A549 (cell line): ENCODE results near the gene GFY. TPM values are rescaled to one million over a fixed set of nuclear protein-coding genes. Genes with fewer than 3 reads are reported as not detected.
A peak's percentile ranks its signal among the peaks of the same experiment; 100 is the strongest.

Experiments used
- ATAC-seq, 2 experiments: fragments of 200-7000 bp in 1 of 2; fragments of >200 bp in 1 of 2; cut with Nextera tagmentation in 1 of 2; cut with Tn5 transposase in 1 of 2; 3 replicates each; pipeline versions ENCODE4 v1.8.0 to v1.9.1; 2018 to 2020; ENCODE audit warnings: mild to moderate bottlenecking in 1 of 2, moderate library complexity in 1 of 2
- CTCF ChIA-PET: fragments of 300-600 bp; sonication (Branson Sonifier 250); formaldehyde crosslinking; extraction: SDS; loops from one replicate; lab custom pipeline; 2021; ENCODE audit warnings: antibody characterized with exemption, inconsistent platforms; lab: Yijun Ruan, JAX
- POLR2A ChIA-PET: fragments of 350-600 bp; formaldehyde crosslinking; extraction: SDS; loops from one replicate; lab custom pipeline; 2021; ENCODE audit warnings: antibody characterized with exemption, inconsistent platforms; lab: Yijun Ruan, JAX
- DNase-seq, 2 experiments: peaks; one replicate each; pipeline versions ENCODE4 v3.0.0 to v3.0.0-alpha.2; 2011 to 2016; ENCODE audit warnings: low read depth in 1 of 2, low spot score in 1 of 2
- FAIRE-seq: peaks from 2 replicates; lab custom pipeline; 2011; peaks lifted over from hg19 to GRCh38; lab: Jason Lieb, UNC
- H3K27ac ChIP-seq, 2 experiments: fragments of >200 bp; sonication (Bioruptor Twin); formaldehyde crosslinking; 3 replicates each; pipeline ENCODE4 v1.5.1; 2016 to 2017
- H3K4me1 ChIP-seq: fragments of >200 bp; sonication (Bioruptor Twin); formaldehyde crosslinking; 3 replicates; pipeline ENCODE4 v1.6.1; 2016
- H3K4me2 ChIP-seq: fragments of >200 bp; sonication (Bioruptor Twin); formaldehyde crosslinking; 3 replicates; pipeline ENCODE4 v1.6.1; 2016
- H3K4me3 ChIP-seq: fragments of >200 bp; sonication (Bioruptor Twin); formaldehyde crosslinking; 3 replicates; pipeline ENCODE4 v1.5.1; 2016
- H3K9me3 ChIP-seq: fragments of >200 bp; sonication (Bioruptor Twin); formaldehyde crosslinking; 3 replicates; pipeline ENCODE4 v1.6.1; 2016
- CBX2 ChIP-seq: fragments of 200-600 bp; sonication (generic); IDR thresholded peaks from 2 replicates; pipeline ENCODE4 v1.6.1; 2016; ENCODE audit warnings: low read depth, mild to moderate bottlenecking, borderline replicate concordance
- EHMT2 ChIP-seq: fragments of 200-600 bp; sonication (generic); IDR thresholded peaks from 2 replicates; pipeline ENCODE4 v1.6.1; 2016; ENCODE audit warnings: antibody characterized with exemption, low read depth, mild to moderate bottlenecking, moderate library complexity
- EP300 ChIP-seq, 2 experiments: fragments of >200 bp; sonication (Bioruptor Twin); formaldehyde crosslinking; IDR thresholded peaks; 2 replicates in 1 of 2; 3 replicates in 1 of 2; pipeline ENCODE4 v1.6.1; 2016 to 2017
- FOSL2 ChIP-seq, 2 experiments: fragments of 450-650 bp in 1 of 2; fragments of >200 bp in 1 of 2; sonication (Bioruptor Twin) in 1 of 2; formaldehyde crosslinking; IDR thresholded peaks; 2 replicates each; pipeline versions ENCODE4 v1.5.0 to v1.6.1; 2016 to 2020; ENCODE audit warnings: mild to moderate bottlenecking in 1 of 2, moderate library complexity in 1 of 2
- HDAC2 ChIP-seq: fragments of 200-600 bp; sonication (generic); IDR thresholded peaks from 2 replicates; pipeline ENCODE4 v1.6.1; 2016
- HEYL ChIP-seq: fragments of 250-450 bp; sonication (Bioruptor Pico); IDR thresholded peaks from 2 replicates; pipeline ENCODE4 v1.8.0; 2021; ENCODE audit warnings: mild to moderate bottlenecking, moderate library complexity
- HOXA7 ChIP-seq: fragments of 250-450 bp; sonication (Bioruptor Pico); IDR thresholded peaks from 2 replicates; pipeline ENCODE4 v1.5.0; 2020; ENCODE audit warnings: mild to moderate bottlenecking, moderate library complexity
- HOXB13 ChIP-seq: fragments of 250-450 bp; sonication (Bioruptor Pico); IDR thresholded peaks from 2 replicates; pipeline ENCODE4 v1.5.0; 2020; ENCODE audit warnings: low read depth, mild to moderate bottlenecking, moderate library complexity
- POLR2A ChIP-seq: IDR thresholded peaks from 2 replicates; pipeline ENCODE4 v1.6.1; 2012; ENCODE audit warnings: mild to moderate bottlenecking, low read length
- RAD21 ChIP-seq, 2 experiments: fragments of >200 bp in 1 of 2; sonication (Bioruptor Twin) in 1 of 2; formaldehyde crosslinking in 1 of 2; IDR thresholded peaks in 1 of 2; conservative IDR thresholded peaks in 1 of 2; 2 replicates in 1 of 2; 3 replicates in 1 of 2; pipeline ENCODE4 v1.6.1; 2012 to 2018; ENCODE audit warnings: inconsistent platforms in 1 of 2
- RARB ChIP-seq: fragments of 250-450 bp; sonication (Bioruptor Pico); IDR thresholded peaks from 2 replicates; pipeline ENCODE4 v1.8.0; 2021; ENCODE audit warnings: mild to moderate bottlenecking, moderate library complexity
- RNF2 ChIP-seq: fragments of 200-600 bp; sonication (generic); IDR thresholded peaks from 2 replicates; pipeline ENCODE4 v1.6.1; 2016; ENCODE audit warnings: low read depth, mild to moderate bottlenecking, antibody characterized with exemption, moderate library complexity, borderline replicate concordance
- SMC3 ChIP-seq: fragments of >200 bp; sonication (Bioruptor Twin); formaldehyde crosslinking; IDR thresholded peaks from 3 replicates; pipeline ENCODE4 v1.6.1; 2018; ENCODE audit warnings: inconsistent platforms
- SREBF2 ChIP-seq: fragments of 450-650 bp; IDR thresholded peaks from 2 replicates; pipeline ENCODE4 v1.6.1; 2014; ENCODE audit warnings: mild to moderate bottlenecking, moderate library complexity
- TFCP2L1 ChIP-seq: fragments of 250-450 bp; sonication (Bioruptor Pico); IDR thresholded peaks from 2 replicates; pipeline ENCODE4 v1.5.0; 2021; ENCODE audit warnings: mild to moderate bottlenecking
- TP53 ChIP-seq: fragments of 250-450 bp; sonication (Bioruptor Pico); IDR thresholded peaks from 2 replicates; pipeline ENCODE4 v1.5.0; 2021; ENCODE audit warnings: mild to moderate bottlenecking, moderate library complexity
- WGBS: methylation state at CpG from one replicate; pipeline ENCODE4 v1.1.6; 2017; ENCODE audit errors: missing lambda C conversion rate; 5-methylcytosine and 5-hydroxymethylcytosine counted together
- polyA plus RNA-seq, 4 experiments: library from polyadenylated mRNA; depleted of rRNA in 3 of 4; stranded (reverse); fragments of >200 nt; fragmentation: RNase III in 1 of 4; extraction: RNeasy Plus Mini Kit Qiagen cat#74134 plus additional on column Dnase treatment in 1 of 4; gene quantifications; 2 replicates in 3 of 4; 3 replicates in 1 of 4; pipeline ENCODE4 v1.2.3, GENCODE V29; 2011 to 2017
- TF ChIP-seq, protein P1 (sequence below): fragments of 250-450 bp; sonication (Bioruptor Pico); IDR thresholded peaks from 2 replicates; pipeline ENCODE4 v1.5.0; 2021; ENCODE audit warnings: mild to moderate bottlenecking, moderate library complexity, borderline replicate concordance
- TF ChIP-seq, protein P2 (sequence below): IDR thresholded peaks from 2 replicates; pipeline ENCODE4 v1.6.1; 2012; ENCODE audit warnings: low read depth, borderline replicate concordance
- TF ChIP-seq, protein P3 (sequence below): fragments of >200 bp; sonication (Bioruptor Twin); formaldehyde crosslinking; IDR thresholded peaks from 3 replicates; pipeline ENCODE4 v1.6.1; 2016
- TF ChIP-seq, protein P4 (sequence below): fragments of 450-650 bp; IDR thresholded peaks from 2 replicates; pipeline ENCODE4 v1.6.1; 2014; ENCODE audit warnings: antibody characterized with exemption
- TF ChIP-seq, protein P5 (sequence below): IDR thresholded peaks from 2 replicates; pipeline ENCODE4 v1.6.1; 2012
- TF ChIP-seq, protein P6 (sequence below): fragments of >200 bp; sonication (Bioruptor Twin); formaldehyde crosslinking; IDR thresholded peaks from 3 replicates; pipeline ENCODE4 v1.5.1; 2016

Gene GFY
- polyA plus RNA-seq, 2 of the 4 experiments (the other 2 are of a cell fraction): 0.06 TPM; not detected in 1

DNA sequence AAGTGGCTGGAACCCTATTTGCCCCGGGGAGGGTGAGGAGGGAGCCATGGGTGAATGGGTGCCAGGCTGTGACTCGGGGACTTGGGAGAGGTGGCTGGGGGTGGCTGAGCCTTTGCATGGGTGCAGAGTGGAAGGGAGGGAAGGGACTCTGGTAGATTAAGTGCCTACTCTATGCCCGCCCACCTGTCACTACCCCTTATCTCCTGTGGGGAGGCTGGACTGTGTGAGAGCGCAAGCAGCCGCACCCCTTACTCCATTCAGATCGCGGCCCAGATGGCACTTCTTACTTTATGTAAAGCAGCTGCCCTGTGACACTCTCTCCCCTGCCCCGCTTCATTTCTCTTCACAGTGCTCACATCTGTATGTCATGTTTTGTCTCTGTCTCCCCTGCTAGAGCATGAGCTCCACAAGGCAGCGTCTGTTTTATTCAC is 34.2 kb upstream of the GFY start:
- H3K4me3 ChIP-seq: no peak overlapping the region
- WGBS: 37% methylated on average over 9 of the region's 9 CpGs
- DNase-seq (no peak), FAIRE-seq (no peak), ATAC-seq (peak; percentile 2 to 23; a peak in 3 of 6 replicates)
- no peak overlapping the region for H3K4me2 ChIP-seq
- H3K27ac ChIP-seq: no peak overlapping the region
- CTCF ChIA-PET: interaction anchor here (0.6 to 10.9 kb wide), 32 partner anchors 13 to 608 kb away, joined by 3 to 244 read pairs (median 6); partner anchors contain the start of genes ALDH16A1, FLT3LG, GFY and PIH1D1
- no peaks in the 10 kb centered on the region for H3K9me3 ChIP-seq
- 0 out of 3 replicates have a peak, but pooled peaks cover 3% of the 10 kb centered on the region for H3K4me1 ChIP-seq
- TF ChIP-seq HOXB13 (CRISPR knock-in tag): no peak
- TF ChIP-seq RNF2: no peak
- TF ChIP-seq, protein P1, sequence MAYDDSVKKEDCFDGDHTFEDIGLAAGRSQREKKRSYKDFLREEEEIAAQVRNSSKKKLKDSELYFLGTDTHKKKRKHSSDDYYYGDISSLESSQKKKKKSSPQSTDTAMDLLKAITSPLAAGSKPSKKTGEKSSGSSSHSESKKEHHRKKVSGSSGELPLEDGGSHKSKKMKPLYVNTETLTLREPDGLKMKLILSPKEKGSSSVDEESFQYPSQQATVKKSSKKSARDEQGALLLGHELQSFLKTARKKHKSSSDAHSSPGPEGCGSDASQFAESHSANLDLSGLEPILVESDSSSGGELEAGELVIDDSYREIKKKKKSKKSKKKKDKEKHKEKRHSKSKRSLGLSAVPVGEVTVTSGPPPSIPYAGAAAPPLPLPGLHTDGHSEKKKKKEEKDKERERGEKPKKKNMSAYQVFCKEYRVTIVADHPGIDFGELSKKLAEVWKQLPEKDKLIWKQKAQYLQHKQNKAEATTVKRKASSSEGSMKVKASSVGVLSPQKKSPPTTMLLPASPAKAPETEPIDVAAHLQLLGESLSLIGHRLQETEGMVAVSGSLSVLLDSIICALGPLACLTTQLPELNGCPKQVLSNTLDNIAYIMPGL (CRISPR knock-in tag): no peak
- no peak for TF ChIP-seq RARB (CRISPR knock-in tag)
- no peak for TF ChIP-seq POLR2A
- no peak for TF ChIP-seq HDAC2
- TF ChIP-seq SMC3: no peak
- TF ChIP-seq TFCP2L1: no peak
- TF ChIP-seq, protein P2, sequence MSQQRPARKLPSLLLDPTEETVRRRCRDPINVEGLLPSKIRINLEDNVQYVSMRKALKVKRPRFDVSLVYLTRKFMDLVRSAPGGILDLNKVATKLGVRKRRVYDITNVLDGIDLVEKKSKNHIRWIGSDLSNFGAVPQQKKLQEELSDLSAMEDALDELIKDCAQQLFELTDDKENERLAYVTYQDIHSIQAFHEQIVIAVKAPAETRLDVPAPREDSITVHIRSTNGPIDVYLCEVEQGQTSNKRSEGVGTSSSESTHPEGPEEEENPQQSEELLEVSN: no peak
- no peak for TF ChIP-seq TP53 (CRISPR knock-in tag)
- TF ChIP-seq, protein P3, sequence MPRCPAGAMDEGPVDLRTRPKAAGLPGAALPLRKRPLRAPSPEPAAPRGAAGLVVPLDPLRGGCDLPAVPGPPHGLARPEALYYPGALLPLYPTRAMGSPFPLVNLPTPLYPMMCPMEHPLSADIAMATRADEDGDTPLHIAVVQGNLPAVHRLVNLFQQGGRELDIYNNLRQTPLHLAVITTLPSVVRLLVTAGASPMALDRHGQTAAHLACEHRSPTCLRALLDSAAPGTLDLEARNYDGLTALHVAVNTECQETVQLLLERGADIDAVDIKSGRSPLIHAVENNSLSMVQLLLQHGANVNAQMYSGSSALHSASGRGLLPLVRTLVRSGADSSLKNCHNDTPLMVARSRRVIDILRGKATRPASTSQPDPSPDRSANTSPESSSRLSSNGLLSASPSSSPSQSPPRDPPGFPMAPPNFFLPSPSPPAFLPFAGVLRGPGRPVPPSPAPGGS: no peak
- TF ChIP-seq EP300 (IDR thresholded peaks at IDR 0.05): no peak
- TF ChIP-seq HEYL (CRISPR knock-in tag): no peak
- TF ChIP-seq, protein P4, sequence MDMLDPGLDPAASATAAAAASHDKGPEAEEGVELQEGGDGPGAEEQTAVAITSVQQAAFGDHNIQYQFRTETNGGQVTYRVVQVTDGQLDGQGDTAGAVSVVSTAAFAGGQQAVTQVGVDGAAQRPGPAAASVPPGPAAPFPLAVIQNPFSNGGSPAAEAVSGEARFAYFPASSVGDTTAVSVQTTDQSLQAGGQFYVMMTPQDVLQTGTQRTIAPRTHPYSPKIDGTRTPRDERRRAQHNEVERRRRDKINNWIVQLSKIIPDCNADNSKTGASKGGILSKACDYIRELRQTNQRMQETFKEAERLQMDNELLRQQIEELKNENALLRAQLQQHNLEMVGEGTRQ: no peak
- no peak for TF ChIP-seq CBX2
- TF ChIP-seq SREBF2: no peak
- TF ChIP-seq, protein P5, sequence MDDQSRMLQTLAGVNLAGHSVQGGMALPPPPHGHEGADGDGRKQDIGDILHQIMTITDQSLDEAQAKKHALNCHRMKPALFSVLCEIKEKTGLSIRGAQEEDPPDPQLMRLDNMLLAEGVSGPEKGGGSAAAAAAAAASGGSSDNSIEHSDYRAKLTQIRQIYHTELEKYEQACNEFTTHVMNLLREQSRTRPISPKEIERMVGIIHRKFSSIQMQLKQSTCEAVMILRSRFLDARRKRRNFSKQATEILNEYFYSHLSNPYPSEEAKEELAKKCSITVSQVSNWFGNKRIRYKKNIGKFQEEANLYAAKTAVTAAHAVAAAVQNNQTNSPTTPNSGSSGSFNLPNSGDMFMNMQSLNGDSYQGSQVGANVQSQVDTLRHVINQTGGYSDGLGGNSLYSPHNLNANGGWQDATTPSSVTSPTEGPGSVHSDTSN: no peak
- no peak for TF ChIP-seq FOSL2 (IDR thresholded peaks at IDR 0.05)
- TF ChIP-seq FOSL2 (CRISPR knock-in tag; IDR thresholded peaks at IDR 0.05): no peak
- POLR2A ChIA-PET: interaction anchor here (0.9 kb wide), 2 partner anchors 54 to 62 kb away, joined by 3 to 4 read pairs; partner anchors contain the start of gene ALDH16A1

DNA sequence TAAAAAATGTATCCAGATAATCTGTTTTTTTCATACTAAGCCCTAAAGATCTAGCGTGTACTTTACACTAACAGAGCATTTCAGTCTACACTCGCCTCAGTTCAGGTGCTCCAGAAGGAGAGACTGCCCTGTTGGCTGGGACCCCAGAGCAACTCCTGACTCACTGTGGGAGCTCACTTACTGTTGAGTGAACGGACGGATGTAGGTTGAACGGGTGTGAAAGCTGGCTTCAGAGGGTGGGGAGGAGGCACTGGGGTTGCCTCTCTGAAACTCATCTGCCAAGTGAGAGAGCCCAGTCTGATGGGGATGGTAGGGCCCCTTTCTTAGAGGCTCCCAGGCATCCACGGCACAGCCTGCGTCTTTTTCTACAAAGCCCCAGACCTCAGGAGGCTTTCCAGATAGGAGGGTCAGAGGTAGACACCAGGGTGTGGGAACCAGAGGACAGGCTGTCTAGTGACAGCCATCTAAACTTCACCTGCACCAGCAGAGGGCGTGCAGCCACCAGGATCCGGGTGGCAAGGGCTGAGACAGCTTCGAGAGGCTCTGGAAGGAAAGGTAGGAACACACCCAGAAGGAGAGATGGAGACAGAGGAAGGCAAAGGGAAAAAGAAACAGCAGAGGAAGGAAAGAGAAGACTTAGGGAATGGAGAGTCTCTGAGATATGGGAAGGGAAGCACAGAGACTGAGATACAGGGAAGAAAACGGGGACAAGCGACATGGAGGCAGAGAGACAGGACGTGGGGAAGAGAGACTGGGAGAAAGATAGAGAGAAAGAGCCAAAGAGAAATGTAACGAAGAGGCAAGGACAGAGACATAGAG is 33.4 kb upstream of the GFY start:
- H3K27ac ChIP-seq: no peak overlapping the region
- 27% methylated on average over 14 of the region's 14 CpGs for WGBS
- ATAC-seq: peak; percentile 83 to 94
- peak overlapping the region; percentile 17; the same call in 1 of the 3 replicates for H3K4me2 ChIP-seq
- TF ChIP-seq HOXA7 (CRISPR knock-in tag): no peak
- no peak for TF ChIP-seq POLR2A
- TF ChIP-seq, protein P6, sequence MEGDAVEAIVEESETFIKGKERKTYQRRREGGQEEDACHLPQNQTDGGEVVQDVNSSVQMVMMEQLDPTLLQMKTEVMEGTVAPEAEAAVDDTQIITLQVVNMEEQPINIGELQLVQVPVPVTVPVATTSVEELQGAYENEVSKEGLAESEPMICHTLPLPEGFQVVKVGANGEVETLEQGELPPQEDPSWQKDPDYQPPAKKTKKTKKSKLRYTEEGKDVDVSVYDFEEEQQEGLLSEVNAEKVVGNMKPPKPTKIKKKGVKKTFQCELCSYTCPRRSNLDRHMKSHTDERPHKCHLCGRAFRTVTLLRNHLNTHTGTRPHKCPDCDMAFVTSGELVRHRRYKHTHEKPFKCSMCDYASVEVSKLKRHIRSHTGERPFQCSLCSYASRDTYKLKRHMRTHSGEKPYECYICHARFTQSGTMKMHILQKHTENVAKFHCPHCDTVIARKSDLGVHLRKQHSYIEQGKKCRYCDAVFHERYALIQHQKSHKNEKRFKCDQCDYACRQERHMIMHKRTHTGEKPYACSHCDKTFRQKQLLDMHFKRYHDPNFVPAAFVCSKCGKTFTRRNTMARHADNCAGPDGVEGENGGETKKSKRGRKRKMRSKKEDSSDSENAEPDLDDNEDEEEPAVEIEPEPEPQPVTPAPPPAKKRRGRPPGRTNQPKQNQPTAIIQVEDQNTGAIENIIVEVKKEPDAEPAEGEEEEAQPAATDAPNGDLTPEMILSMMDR: peak; percentile 98
- TF ChIP-seq FOSL2 (IDR thresholded peaks at IDR 0.05): no peak
- no peak for TF ChIP-seq FOSL2 (CRISPR knock-in tag; IDR thresholded peaks at IDR 0.05)
- peak; percentile 97 to 99 for TF ChIP-seq RAD21 (conservative IDR thresholded peaks at IDR 0.05 in 1 of 2, IDR thresholded peaks at IDR 0.05 in 1 of 2)
- peak; percentile 91 for TF ChIP-seq SMC3
- TF ChIP-seq EHMT2: no peak
- ChIA-PET CTCF (interaction anchor here (0.5 to 10.9 kb wide), 35 partner anchors 12 to 609 kb away, joined by 3 to 244 read pairs (median 5); partner anchors contain the start of genes ALDH16A1, FLT3LG, GFY and PIH1D1), POLR2A (interaction anchor here (0.9 kb wide), 2 partner anchors 53 to 61 kb away, joined by 3 to 4 read pairs; partner anchors contain the start of gene ALDH16A1)
- H3K4me1 ChIP-seq: 0 out of 3 replicates have a peak, but pooled peaks cover 3% of the 10 kb centered on the region
- H3K4me3 ChIP-seq: no peak overlapping the region
- FAIRE-seq: peak; percentile 98
- DNase-seq: peak; percentile 89 to 93
- H3K9me3 ChIP-seq: no peaks in the 10 kb centered on the region
